Cardiac muscle cell (in vitro differentiated cells and primary cell): ENCODE data around the gene ATP5F1D. TPM values are rescaled to one million over a fixed set of nuclear protein-coding genes. Genes with fewer than 3 reads are reported as not detected.
A peak's percentile ranks its signal among the peaks of the same experiment; 100 is the strongest.

ENCODE experiments used
- DNase-seq, 2 donors: peaks; one replicate each; pipeline versions ENCODE4 v3.0.0 to v3.0.0-alpha.2; 2010 to 2017; ENCODE audit warnings: low read depth in 1 of 2, low spot score in 1 of 2
- H3K27ac ChIP-seq: fragments of 200-600 bp; sonication (generic); 2 replicates; pipeline ENCODE4 v1.5.1; 2016
- H3K27me3 ChIP-seq: fragments of 200-600 bp; sonication (generic); 2 replicates; pipeline ENCODE4 v1.6.0; 2016; ENCODE audit warnings: control low read depth
- H3K36me3 ChIP-seq: fragments of 200-600 bp; sonication (generic); 2 replicates; pipeline ENCODE4 v1.5.1; 2016; ENCODE audit warnings: control low read depth
- H3K4me1 ChIP-seq: fragments of 200-600 bp; sonication (generic); 2 replicates; pipeline ENCODE4 v1.8.1; 2017; ENCODE audit warnings: low read depth, mild to moderate bottlenecking, mixed run types
- H3K4me3 ChIP-seq: fragments of 200-600 bp; sonication (generic); 2 replicates; pipeline ENCODE4 v1.5.1; 2016; ENCODE audit warnings: mild to moderate bottlenecking
- H3K9me3 ChIP-seq: fragments of 200-600 bp; sonication (generic); 2 replicates; pipeline ENCODE4 v1.5.1; 2017; ENCODE audit warnings: low read depth, mild to moderate bottlenecking, control low read depth
- CTCF ChIP-seq: IDR thresholded peaks from 2 replicates; pipeline ENCODE4 v1.5.1; 2012; ENCODE audit warnings: low read depth, mild to moderate bottlenecking, low read length
- polyA plus RNA-seq: library from polyadenylated mRNA; unstranded; fragments of >200 nt; fragmentation: Nextera tagmentation; extraction: Ambion mirVana; gene quantifications from 2 replicates; pipeline ENCODE4 v1.2.1, GENCODE V29; 2016
- total RNA-seq: library from RNA; depleted of rRNA; stranded (reverse); fragments of >200 nt; gene quantifications from 2 replicates; pipeline ENCODE4 v1.2.3, GENCODE V29; 2016

The ATP5F1D gene
- total and polyA plus RNA-seq, 2 experiments from 2014 or later, result 188 to 638 TPM

- Histone ChIP-seq H3K9me3 (no peaks in the 10 kb centered on the region), H3K27me3 (no peaks in the 10 kb centered on the region), H3K4me3 (peak overlapping the region; percentile 62), H3K4me1 (peaks cover 20% of the 10 kb centered on the region), H3K36me3 (peaks cover 44% of the 10 kb centered on the region), H3K27ac (peak overlapping the region; percentile 98)
- no peak for TF ChIP-seq CTCF
- DNase-seq, result no peak
Measured at GRCh38 chr19:1274081-1274851, 32.7 kb downstream of the ATP5F1D start.

GRCh38 chr19:1274852-1275259, 33.3 kb downstream of the ATP5F1D start:
- TF ChIP-seq CTCF, result no peak
- peak overlapping the region; percentile 98 for H3K27ac ChIP-seq
- no peaks in the 10 kb centered on the region for H3K9me3 ChIP-seq
- H3K36me3 ChIP-seq, result peaks cover 44% of the 10 kb centered on the region
- peaks cover 20% of the 10 kb centered on the region for H3K4me1 ChIP-seq
- peak overlapping the region; percentile 62 for H3K4me3 ChIP-seq
- no peaks in the 10 kb centered on the region for H3K27me3 ChIP-seq
- DNase-seq, result no peak

- no peak for TF ChIP-seq CTCF
- H3K36me3 ChIP-seq, result peaks cover 44% of the 10 kb centered on the region
- no peaks in the 10 kb centered on the region for H3K27me3 ChIP-seq
- peak within 1 kb of the TSS; percentile 98 for H3K27ac ChIP-seq
- H3K9me3 ChIP-seq, result no peaks in the 10 kb centered on the region
- H3K4me3 ChIP-seq, result peak within 1 kb of the TSS; percentile 62
- peaks cover 15% of the 10 kb centered on the region for H3K4me1 ChIP-seq
- peak; percentile 98 for DNase-seq
Measured at GRCh38 chr19:1275260-1275975, 33.9 kb downstream of the ATP5F1D start, which contains the start of gene FAM174C. Gene FAM174C (plus strand): TSS chr19:1275530. CDS start chr19:1275550, 20 bp downstream.

- no peaks in the 10 kb centered on the region for H3K27me3 ChIP-seq
- peaks cover 41% of the 10 kb centered on the region for H3K36me3 ChIP-seq
- TF ChIP-seq CTCF, result no peak
- DNase-seq, result no peak
- no peaks in the 10 kb centered on the region for H3K9me3 ChIP-seq
- H3K4me3 ChIP-seq, result peak overlapping the region; percentile 62
- peak overlapping the region; percentile 98 for H3K27ac ChIP-seq
- peaks cover 9% of the 10 kb centered on the region for H3K4me1 ChIP-seq
Measured at GRCh38 chr19:1275976-1276627, 34.6 kb downstream of the ATP5F1D start.

GRCh38 chr19:1276628-1277022, 35.1 kb downstream of the ATP5F1D start:
- H3K9me3 ChIP-seq, result no peaks in the 10 kb centered on the region
- no peak for DNase-seq
- TF ChIP-seq CTCF, result no peak
- H3K27me3 ChIP-seq, result no peaks in the 10 kb centered on the region
- peaks cover 9% of the 10 kb centered on the region for H3K4me1 ChIP-seq
- H3K4me3 ChIP-seq, result no peak overlapping the region
- H3K27ac ChIP-seq, result no peak overlapping the region
- peaks cover 37% of the 10 kb centered on the region for H3K36me3 ChIP-seq
